PC-3 (cell line): ENCODE data around the gene DSG3. TPM values are rescaled to one million over a fixed set of nuclear protein-coding genes. Genes with fewer than 3 reads are reported as not detected.

Experiments
- ATAC-seq: fragments of 200-7000 bp; cut with Tn5 transposase; 2 replicates; pipeline ENCODE4 v1.9.1; 2020; ENCODE audit warnings: mild to moderate bottlenecking, moderate library complexity
- BruUV-seq: library from RNA; stranded (reverse); fragments of 400-500 nt; replicated peaks from 2 replicates; lab custom pipeline; 2021; lab: Mats Ljungman, UMichigan
- CTCF ChIA-PET: fragments of 300-600 bp; sonication (Branson Sonifier 250); formaldehyde crosslinking; loops from one replicate; lab custom pipeline; 2022; ENCODE audit warnings: antibody characterized with exemption; lab: Charles Lee
- POLR2A ChIA-PET: fragments of 300-600 bp; sonication (Branson Sonifier 250); formaldehyde crosslinking; loops from one replicate; lab custom pipeline; 2022; ENCODE audit warnings: antibody characterized with exemption; ENCODE audit not compliant: unreplicated experiment; lab: Charles Lee
- DNase-seq: peaks from one replicate; pipeline ENCODE4 v3.0.0-alpha.2; 2015
- H2AFZ ChIP-seq: fragments of 300-600 bp; sonication (generic); 2 replicates; pipeline ENCODE4 v1.6.0; 2016; ENCODE audit warnings: antibody characterized with exemption, low read length
- H3F3A ChIP-seq: fragments of 300-600 bp; sonication (generic); one replicate; pipeline ENCODE4 v1.6.0; 2017; ENCODE audit warnings: antibody characterized with exemption, low read length, control low read depth, mild to moderate bottlenecking; ENCODE audit not compliant: unreplicated experiment
- H3K27ac ChIP-seq: fragments of 300-600 bp; sonication (generic); 2 replicates; pipeline ENCODE4 v1.5.1; 2016; ENCODE audit warnings: mild to moderate bottlenecking, low read length
- H3K27me3 ChIP-seq: fragments of 300-600 bp; sonication (generic); 2 replicates; pipeline ENCODE4 v1.6.1; 2016; ENCODE audit warnings: low read length, mixed read lengths
- H3K36me3 ChIP-seq: fragments of 300-600 bp; sonication (generic); 2 replicates; pipeline ENCODE4 v1.6.1; 2016; ENCODE audit warnings: low read depth, mixed run types, low read length, mixed read lengths
- H3K4me1 ChIP-seq: fragments of 300-600 bp; sonication (generic); 2 replicates; pipeline ENCODE4 v1.5.1; 2016; ENCODE audit warnings: low read length; ENCODE audit not compliant: insufficient read depth
- H3K4me2 ChIP-seq: fragments of 300-600 bp; sonication (generic); 2 replicates; pipeline ENCODE4 v1.6.0; 2016; ENCODE audit warnings: low read length
- H3K4me3 ChIP-seq: fragments of 300-600 bp; sonication (generic); 2 replicates; pipeline ENCODE4 v1.5.1; 2016; ENCODE audit warnings: mild to moderate bottlenecking, low read length, mixed read lengths
- H3K79me2 ChIP-seq: fragments of 300-600 bp; sonication (generic); 2 replicates; pipeline ENCODE4 v1.6.1; 2017; ENCODE audit warnings: low read length, mixed read lengths
- H3K9ac ChIP-seq: fragments of 300-600 bp; sonication (generic); 2 replicates; pipeline ENCODE4 v1.6.0; 2016; ENCODE audit warnings: mild to moderate bottlenecking, low read length
- H3K9me2 ChIP-seq: fragments of 300-600 bp; sonication (generic); replicated peaks from 2 replicates; pipeline ENCODE4 v1.6.1; 2016; ENCODE audit warnings: mixed run types, low read length, mixed read lengths
- H3K9me3 ChIP-seq: fragments of 300-600 bp; sonication (generic); 2 replicates; pipeline ENCODE4 v1.6.1; 2016; ENCODE audit warnings: low read length, mixed read lengths
- H4K20me1 ChIP-seq: fragments of 300-600 bp; sonication (generic); 2 replicates; pipeline ENCODE4 v1.6.1; 2016; ENCODE audit warnings: low read length, mixed read lengths
- EZH2 ChIP-seq: fragments of 300-600 bp; sonication (generic); IDR thresholded peaks from one replicate; pipeline ENCODE4 v1.6.1; 2017; ENCODE audit warnings: antibody characterized with exemption, mild to moderate bottlenecking, low read length; ENCODE audit not compliant: unreplicated experiment
- EZH2phosphoT487 ChIP-seq: fragments of 300-600 bp; sonication (generic); IDR thresholded peaks from 2 replicates; pipeline ENCODE4 v1.6.1; 2018; ENCODE audit warnings: mild to moderate bottlenecking, antibody characterized with exemption, low read length, borderline replicate concordance
- intact Hi-C: fragments of 100-400 bp; cut with micrococcal nuclease; formaldehyde crosslinking; loops from 2 replicates; pipeline ENCODE4 v1.9.0; 2023
- total RNA-seq: library from RNA; depleted of rRNA; stranded (reverse); fragments of >200 nt; gene quantifications from 2 replicates; pipeline ENCODE4 v1.2.3, GENCODE V29; 2014
- TF ChIP-seq, protein P1 (sequence below): fragments of 300-600 bp; sonication (generic); conservative IDR thresholded peaks from 2 replicates; pipeline ENCODE4 v1.5.1; 2017; ENCODE audit warnings: antibody characterized with exemption, low read depth, mild to moderate bottlenecking, low read length

DSG3 gene
- total RNA-seq, 1 experiment from 2014 or later, result not detected

GRCh38 chr18:31508781-31509180 lies 61.2 kb downstream of the DSG3 start:
- Histone ChIP-seq H2AFZ (no peak overlapping the region), H3K27ac (no peak overlapping the region), H3K4me3 (no peak overlapping the region), H3K9me2 (no peaks in the 10 kb centered on the region), H3F3A (no peaks in the 10 kb centered on the region), H3K9ac (no peak overlapping the region), H3K79me2 (peaks cover 30% of the 10 kb centered on the region), H3K4me2 (no peak overlapping the region), H3K9me3 (no peaks in the 10 kb centered on the region), H3K4me1 (peaks cover 42% of the 10 kb centered on the region), H3K36me3 (no peaks in the 10 kb centered on the region), H4K20me1 (no peaks in the 10 kb centered on the region), H3K27me3 (no peaks in the 10 kb centered on the region)
- ChIA-PET CTCF (no interaction called here), POLR2A (no interaction called here)
- intact Hi-C loops, result no loop called here
- BruUV-seq, result no TSS peak
- no peak for TF ChIP-seq EZH2
- TF ChIP-seq, protein P1, sequence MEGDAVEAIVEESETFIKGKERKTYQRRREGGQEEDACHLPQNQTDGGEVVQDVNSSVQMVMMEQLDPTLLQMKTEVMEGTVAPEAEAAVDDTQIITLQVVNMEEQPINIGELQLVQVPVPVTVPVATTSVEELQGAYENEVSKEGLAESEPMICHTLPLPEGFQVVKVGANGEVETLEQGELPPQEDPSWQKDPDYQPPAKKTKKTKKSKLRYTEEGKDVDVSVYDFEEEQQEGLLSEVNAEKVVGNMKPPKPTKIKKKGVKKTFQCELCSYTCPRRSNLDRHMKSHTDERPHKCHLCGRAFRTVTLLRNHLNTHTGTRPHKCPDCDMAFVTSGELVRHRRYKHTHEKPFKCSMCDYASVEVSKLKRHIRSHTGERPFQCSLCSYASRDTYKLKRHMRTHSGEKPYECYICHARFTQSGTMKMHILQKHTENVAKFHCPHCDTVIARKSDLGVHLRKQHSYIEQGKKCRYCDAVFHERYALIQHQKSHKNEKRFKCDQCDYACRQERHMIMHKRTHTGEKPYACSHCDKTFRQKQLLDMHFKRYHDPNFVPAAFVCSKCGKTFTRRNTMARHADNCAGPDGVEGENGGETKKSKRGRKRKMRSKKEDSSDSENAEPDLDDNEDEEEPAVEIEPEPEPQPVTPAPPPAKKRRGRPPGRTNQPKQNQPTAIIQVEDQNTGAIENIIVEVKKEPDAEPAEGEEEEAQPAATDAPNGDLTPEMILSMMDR, result no peak
- TF ChIP-seq EZH2phosphoT487, result no peak
- DNase-seq, result peak; percentile 17
- no peak for ATAC-seq

DNA sequence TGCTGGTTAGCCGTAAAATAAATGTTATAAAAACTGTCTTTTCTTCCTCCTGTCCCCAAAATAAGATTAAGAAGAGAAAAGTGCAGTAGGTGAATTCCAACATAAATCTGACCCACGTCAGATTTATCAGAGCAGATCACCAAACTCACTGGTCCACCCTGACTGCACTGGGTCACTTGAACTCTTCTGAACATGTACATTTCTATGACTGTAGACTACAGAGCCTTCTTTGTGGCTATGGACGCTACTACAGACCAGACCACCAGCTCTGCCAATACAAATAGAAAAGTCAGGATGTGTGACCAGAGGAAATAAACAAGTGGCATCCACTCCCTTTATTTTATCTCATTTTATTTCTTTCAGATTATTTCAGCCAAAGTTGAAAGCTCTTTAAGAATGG lies 62.0 kb downstream of the DSG3 start:
- no peak overlapping the region for H3K9ac ChIP-seq
- H3K79me2 ChIP-seq, result peaks cover 30% of the 10 kb centered on the region
- H3K27me3 ChIP-seq, result no peaks in the 10 kb centered on the region
- no peaks in the 10 kb centered on the region for H3K9me3 ChIP-seq
- peaks cover 45% of the 10 kb centered on the region for H3K4me1 ChIP-seq
- H3K4me3 ChIP-seq, result no peak overlapping the region
- H3K4me2 ChIP-seq, result no peak overlapping the region
- ChIA-PET POLR2A (no interaction called here), CTCF (no interaction called here)
- no peaks in the 10 kb centered on the region for H3K9me2 ChIP-seq
- no peak for TF ChIP-seq EZH2phosphoT487
- TF ChIP-seq, protein P1, result no peak
- intact Hi-C loops, result no loop called here
- H3K27ac ChIP-seq, result no peak overlapping the region
- no TSS peak for BruUV-seq
- no peaks in the 10 kb centered on the region for H3F3A ChIP-seq
- ATAC-seq (no peak), DNase-seq (no peak)
- no peaks in the 10 kb centered on the region for H3K36me3 ChIP-seq
- H2AFZ ChIP-seq, result no peak overlapping the region
- H4K20me1 ChIP-seq, result no peaks in the 10 kb centered on the region

DNA sequence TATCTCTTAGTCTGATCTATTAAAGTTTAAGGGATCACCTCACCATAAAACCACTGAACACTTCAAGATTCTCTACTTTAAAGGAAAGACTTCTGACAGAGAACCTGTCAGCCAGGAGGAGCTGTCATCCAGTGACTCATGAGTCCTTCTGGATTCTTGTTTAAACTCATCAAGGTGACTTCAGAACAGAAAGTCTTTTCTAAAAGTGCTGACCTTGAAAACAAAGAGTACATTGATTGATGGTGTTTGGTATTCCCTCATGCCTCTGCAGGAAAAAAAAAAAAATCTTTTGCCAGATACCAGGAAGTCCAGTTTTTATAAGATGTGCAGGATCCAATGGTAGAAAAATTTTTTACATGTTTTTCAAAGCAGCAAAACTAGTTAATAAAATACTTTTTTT lies 62.8 kb downstream of the DSG3 start:
- no peak overlapping the region for H3K4me2 ChIP-seq
- H3K9ac ChIP-seq, result no peak overlapping the region
- no peaks in the 10 kb centered on the region for H4K20me1 ChIP-seq
- H3K4me3 ChIP-seq, result no peak overlapping the region
- ATAC-seq (peak; percentile 14; the same call in 1 of the 2 replicates), DNase-seq (peak; percentile 50)
- H3K27ac ChIP-seq, result peak overlapping the region; percentile 56
- ChIA-PET POLR2A (interaction anchor here (0.6 kb wide), 1 partner anchor 303 kb away, joined by 3 read pairs; no protein-coding TSS in a partner anchor), CTCF (no interaction called here)
- H2AFZ ChIP-seq, result no peak overlapping the region
- TF ChIP-seq EZH2 (no peak), EZH2phosphoT487 (no peak)
- TF ChIP-seq, protein P1, result no peak
- H3K4me1 ChIP-seq, result peaks cover 45% of the 10 kb centered on the region
- no peaks in the 10 kb centered on the region for H3K27me3 ChIP-seq
- H3K36me3 ChIP-seq, result no peaks in the 10 kb centered on the region
- H3K9me2 ChIP-seq, result no peaks in the 10 kb centered on the region
- no TSS peak for BruUV-seq
- H3F3A ChIP-seq, result no peaks in the 10 kb centered on the region
- intact Hi-C loops, result loop anchor here (5.0 kb wide), 1 partner anchor 183 kb away; no protein-coding TSS in a partner anchor
- no peaks in the 10 kb centered on the region for H3K9me3 ChIP-seq
- H3K79me2 ChIP-seq, result peaks cover 34% of the 10 kb centered on the region
